HL-60 (cell line): Measurements from ENCODE around the gene TRIM29.

Experiments
- DNase-seq, 2 experiments: peaks; one replicate each; pipeline ENCODE4 v3.0.0-alpha.2; 2010 to 2020; ENCODE audit warnings: low read depth in 1 of 2, low spot score in 1 of 2
- H3K27ac ChIP-seq: fragments of 250-450 bp; sonication (Bioruptor Pico); replicated peaks from 2 replicates; pipeline ENCODE4 v1.5.1; 2020; ENCODE audit warnings: mild to moderate bottlenecking, moderate library complexity
- H3K27me3 ChIP-seq: fragments of 250-450 bp; sonication (Bioruptor Pico); 2 replicates; pipeline ENCODE4 v1.5.1; 2021; ENCODE audit warnings: mild to moderate bottlenecking, moderate library complexity; ENCODE audit not compliant: insufficient read depth, poor library complexity, severe bottlenecking
- H3K4me3 ChIP-seq: replicated peaks from 2 replicates; pipeline ENCODE4 v1.5.1; 2011; ENCODE audit warnings: mild to moderate bottlenecking, control low read depth, low read length; ENCODE audit not compliant: insufficient read depth
- GABPA ChIP-seq: IDR thresholded peaks from 2 replicates; pipeline ENCODE4 v1.6.1; 2012; ENCODE audit warnings: low read depth
- POLR2AphosphoS5 ChIP-seq: IDR thresholded peaks from 2 replicates; pipeline ENCODE4 v1.6.1; 2012; ENCODE audit warnings: low read depth
- SPI1 ChIP-seq: IDR thresholded peaks from 2 replicates; pipeline ENCODE4 v1.6.1; 2012; ENCODE audit warnings: low read depth, mild to moderate bottlenecking, borderline replicate concordance
- TF ChIP-seq, protein P1 (sequence below): IDR thresholded peaks from 2 replicates; pipeline ENCODE4 v1.6.1; 2012; ENCODE audit warnings: low read depth; ENCODE audit not compliant: insufficient replicate concordance
- TF ChIP-seq, protein P2 (sequence below): IDR thresholded peaks from one replicate; pipeline ENCODE4 v1.5.1; 2011; ENCODE audit warnings: low read length, control low read depth, inconsistent platforms; ENCODE audit not compliant: insufficient read depth

Gene TRIM29

DNA sequence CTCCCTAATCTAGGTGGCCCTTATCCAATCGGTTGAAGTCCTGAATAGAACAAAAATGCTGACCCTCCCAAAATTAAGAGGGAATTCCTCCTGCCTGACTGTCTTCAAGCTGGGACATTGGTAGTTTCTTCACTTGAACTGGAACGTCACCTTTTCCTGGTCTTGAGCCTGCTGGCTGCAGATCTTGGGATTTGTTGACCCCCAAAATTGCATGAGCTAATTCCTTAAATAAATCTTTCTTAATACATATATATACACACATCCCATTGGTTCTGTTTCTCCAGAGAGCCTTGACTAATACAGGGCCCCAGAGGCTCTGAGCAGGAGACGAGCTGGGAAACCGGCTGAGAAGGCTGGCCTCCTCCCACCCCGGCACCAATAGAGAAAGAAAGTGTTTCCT, 46.2 kb downstream of the TRIM29 start:
- no peak for DNase-seq
- no peaks in the 10 kb centered on the region for H3K27me3 ChIP-seq
- H3K27ac ChIP-seq, result no peak overlapping the region
- TF ChIP-seq, protein P1, sequence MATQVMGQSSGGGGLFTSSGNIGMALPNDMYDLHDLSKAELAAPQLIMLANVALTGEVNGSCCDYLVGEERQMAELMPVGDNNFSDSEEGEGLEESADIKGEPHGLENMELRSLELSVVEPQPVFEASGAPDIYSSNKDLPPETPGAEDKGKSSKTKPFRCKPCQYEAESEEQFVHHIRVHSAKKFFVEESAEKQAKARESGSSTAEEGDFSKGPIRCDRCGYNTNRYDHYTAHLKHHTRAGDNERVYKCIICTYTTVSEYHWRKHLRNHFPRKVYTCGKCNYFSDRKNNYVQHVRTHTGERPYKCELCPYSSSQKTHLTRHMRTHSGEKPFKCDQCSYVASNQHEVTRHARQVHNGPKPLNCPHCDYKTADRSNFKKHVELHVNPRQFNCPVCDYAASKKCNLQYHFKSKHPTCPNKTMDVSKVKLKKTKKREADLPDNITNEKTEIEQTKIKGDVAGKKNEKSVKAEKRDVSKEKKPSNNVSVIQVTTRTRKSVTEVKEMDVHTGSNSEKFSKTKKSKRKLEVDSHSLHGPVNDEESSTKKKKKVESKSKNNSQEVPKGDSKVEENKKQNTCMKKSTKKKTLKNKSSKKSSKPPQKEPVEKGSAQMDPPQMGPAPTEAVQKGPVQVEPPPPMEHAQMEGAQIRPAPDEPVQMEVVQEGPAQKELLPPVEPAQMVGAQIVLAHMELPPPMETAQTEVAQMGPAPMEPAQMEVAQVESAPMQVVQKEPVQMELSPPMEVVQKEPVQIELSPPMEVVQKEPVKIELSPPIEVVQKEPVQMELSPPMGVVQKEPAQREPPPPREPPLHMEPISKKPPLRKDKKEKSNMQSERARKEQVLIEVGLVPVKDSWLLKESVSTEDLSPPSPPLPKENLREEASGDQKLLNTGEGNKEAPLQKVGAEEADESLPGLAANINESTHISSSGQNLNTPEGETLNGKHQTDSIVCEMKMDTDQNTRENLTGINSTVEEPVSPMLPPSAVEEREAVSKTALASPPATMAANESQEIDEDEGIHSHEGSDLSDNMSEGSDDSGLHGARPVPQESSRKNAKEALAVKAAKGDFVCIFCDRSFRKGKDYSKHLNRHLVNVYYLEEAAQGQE, result no peak
- TF ChIP-seq SPI1 (no peak), POLR2AphosphoS5 (no peak), GABPA (no peak)
- TF ChIP-seq, protein P2, sequence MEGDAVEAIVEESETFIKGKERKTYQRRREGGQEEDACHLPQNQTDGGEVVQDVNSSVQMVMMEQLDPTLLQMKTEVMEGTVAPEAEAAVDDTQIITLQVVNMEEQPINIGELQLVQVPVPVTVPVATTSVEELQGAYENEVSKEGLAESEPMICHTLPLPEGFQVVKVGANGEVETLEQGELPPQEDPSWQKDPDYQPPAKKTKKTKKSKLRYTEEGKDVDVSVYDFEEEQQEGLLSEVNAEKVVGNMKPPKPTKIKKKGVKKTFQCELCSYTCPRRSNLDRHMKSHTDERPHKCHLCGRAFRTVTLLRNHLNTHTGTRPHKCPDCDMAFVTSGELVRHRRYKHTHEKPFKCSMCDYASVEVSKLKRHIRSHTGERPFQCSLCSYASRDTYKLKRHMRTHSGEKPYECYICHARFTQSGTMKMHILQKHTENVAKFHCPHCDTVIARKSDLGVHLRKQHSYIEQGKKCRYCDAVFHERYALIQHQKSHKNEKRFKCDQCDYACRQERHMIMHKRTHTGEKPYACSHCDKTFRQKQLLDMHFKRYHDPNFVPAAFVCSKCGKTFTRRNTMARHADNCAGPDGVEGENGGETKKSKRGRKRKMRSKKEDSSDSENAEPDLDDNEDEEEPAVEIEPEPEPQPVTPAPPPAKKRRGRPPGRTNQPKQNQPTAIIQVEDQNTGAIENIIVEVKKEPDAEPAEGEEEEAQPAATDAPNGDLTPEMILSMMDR, result no peak
- no peak overlapping the region for H3K4me3 ChIP-seq

DNA sequence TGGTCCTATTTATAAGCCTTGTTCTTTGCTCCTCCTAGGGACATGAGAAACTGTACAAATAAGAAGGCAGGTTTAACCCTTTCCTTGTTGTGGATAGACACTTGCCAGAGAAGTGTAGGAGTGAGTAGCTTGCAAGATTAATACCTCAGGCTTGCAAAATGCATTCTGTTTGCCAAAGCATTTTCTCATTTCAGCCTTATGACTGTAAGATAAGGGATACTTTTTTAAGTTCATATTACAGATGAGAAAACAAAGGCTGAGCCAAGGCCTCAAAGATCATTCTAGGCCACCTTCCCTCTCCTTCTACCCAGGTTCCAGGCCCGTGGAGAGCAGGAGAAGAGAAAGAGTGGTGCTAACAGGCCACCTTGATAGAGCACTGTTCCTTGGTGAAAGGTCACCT, 46.8 kb downstream of the TRIM29 start:
- DNase-seq, result no peak
- Histone ChIP-seq H3K27ac (no peak overlapping the region), H3K27me3 (no peaks in the 10 kb centered on the region), H3K4me3 (no peak overlapping the region)
- no peak for TF ChIP-seq GABPA

DNA sequence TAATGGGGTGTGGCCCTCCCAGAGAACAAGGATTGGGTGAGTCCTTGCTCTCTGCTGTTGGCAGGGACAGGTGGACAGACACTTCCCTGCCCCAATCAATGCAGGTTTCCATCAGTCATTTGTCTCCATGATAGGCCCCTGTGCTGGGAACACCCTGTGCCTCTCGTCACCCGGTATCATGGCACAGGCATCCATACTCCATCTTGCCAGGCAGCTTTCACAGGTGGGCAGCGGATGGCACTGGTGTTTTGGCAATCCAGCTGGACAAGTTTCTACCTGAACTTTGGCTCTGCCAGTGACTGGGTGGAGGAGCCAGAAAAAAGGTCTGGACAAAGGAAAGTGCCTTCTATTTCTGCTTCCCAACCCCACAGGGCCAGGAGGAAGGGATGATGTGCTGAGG, 47.5 kb downstream of the TRIM29 start:
- DNase-seq, result no peak
- H3K27me3 ChIP-seq, result no peaks in the 10 kb centered on the region
- no peak overlapping the region for H3K4me3 ChIP-seq
- no peak overlapping the region for H3K27ac ChIP-seq
- TF ChIP-seq, protein P2, result no peak
- TF ChIP-seq, protein P1, result no peak
- TF ChIP-seq SPI1 (no peak), GABPA (no peak), POLR2AphosphoS5 (no peak)

DNA sequence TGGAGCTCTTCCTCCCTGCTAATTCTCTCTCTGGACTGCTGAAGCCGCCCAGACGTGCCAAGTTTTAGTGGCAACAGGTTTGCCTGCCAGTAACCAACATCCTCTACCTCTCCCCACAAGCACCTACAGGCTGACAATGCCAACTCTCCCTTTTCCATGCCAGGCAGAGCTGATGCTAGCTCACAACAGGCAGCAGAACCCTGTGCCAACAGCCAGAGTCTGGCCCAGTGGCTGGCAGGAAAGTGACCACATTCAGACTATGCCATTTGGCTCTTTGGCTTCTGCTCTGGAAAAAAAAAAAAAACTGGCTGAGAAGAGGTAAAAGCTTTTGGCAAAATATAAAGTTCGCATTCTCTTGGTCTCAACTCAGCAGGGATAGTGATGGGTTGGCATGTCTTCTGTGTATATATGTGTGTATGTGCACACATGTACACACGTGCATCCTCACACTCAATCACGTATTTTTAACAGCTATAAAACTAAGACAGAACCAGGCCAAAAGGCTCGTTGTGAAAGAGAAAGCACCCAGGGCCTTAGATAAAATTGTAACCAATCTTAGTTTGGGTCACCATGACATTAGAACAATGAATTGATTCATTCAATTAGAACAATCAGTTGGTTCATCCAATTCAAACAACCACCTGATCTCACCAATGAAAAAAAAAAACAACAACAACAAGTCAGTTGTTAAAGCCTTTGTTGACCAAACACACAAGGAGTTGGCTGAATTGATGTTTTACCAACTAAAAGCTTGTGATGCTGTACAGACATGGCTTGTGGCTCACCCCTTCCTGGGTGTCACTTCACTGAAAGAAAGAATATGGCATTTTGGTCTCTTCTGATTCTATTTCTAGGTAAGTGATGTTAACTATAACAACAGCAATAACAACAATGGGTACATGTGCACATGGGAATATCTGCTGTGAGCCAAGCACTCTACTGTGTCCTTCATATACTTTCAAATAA, 48.6 kb downstream of the TRIM29 start:
- H3K27me3 ChIP-seq, result no peaks in the 10 kb centered on the region
- no peak for TF ChIP-seq GABPA
- no peak for TF ChIP-seq POLR2AphosphoS5
- TF ChIP-seq, protein P2, result no peak
- TF ChIP-seq, protein P1, result no peak
- TF ChIP-seq SPI1, result no peak
- no peak for DNase-seq
- H3K4me3 ChIP-seq, result no peak overlapping the region
- no peak overlapping the region for H3K27ac ChIP-seq
